ENCODE measurements around the gene XPR1.

GRCh38 chr1:180585994-180586359 lies 45.8 kb upstream of the XPR1 start:
- TF ChIP-seq CTCF (conservative IDR thresholded peaks at IDR 0.05; ENCODE audit: low read length), result no peak
- TF ChIP-seq EZH2phosphoT487 (IDR thresholded peaks at IDR 0.05; ENCODE audit: borderline replicate concordance), result no peak

Data from Loucy (cell line).